ENCODE measurements around the gene B3GNT2. TPM values are rescaled to one million over a fixed set of nuclear protein-coding genes. Genes with fewer than 3 reads are reported as not detected.
"Not testable (repeated sequence)": the region's sequence is repeated elsewhere in the genome, so short reads cannot be mapped to it uniquely, and the experiment has no call there.

The B3GNT2 gene
- total RNA-seq, 1 donor from 2014 or later = 14.6 TPM

DNA sequence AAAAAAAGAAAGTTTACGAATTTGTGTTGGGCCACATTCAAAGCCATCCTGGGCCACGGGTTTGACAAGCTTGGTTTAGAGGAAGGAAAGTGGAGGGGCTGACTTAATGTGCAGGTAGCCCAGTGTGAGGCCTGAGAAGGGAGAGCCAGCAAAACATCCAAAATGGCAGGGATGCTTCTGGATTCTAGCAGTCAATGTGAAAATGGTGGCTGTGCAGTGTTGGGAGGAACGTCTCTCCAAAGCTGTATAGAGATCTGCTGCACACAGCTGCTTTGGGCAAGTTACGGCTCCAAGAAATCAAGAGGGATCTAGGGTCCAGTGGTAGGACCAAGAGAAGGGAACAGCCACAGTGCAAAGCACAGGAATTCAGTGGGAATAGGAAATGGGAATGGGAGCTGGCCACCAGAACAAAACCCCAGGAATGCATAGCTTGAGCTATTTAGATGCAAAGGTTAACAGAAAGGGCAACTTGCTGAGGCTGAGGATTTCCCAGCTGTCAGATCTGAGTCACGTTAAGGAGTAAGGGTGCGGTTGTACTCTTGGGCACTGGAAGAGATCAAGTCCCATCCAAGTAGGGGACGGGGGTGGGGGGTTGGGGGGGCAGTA, 70.6 kb downstream of the B3GNT2 start:
- no peak for ATAC-seq (ENCODE audit: poor library complexity)
- no peak for DNase-seq
- intact Hi-C loops (cut with DNase I) = no loop called here

DNA sequence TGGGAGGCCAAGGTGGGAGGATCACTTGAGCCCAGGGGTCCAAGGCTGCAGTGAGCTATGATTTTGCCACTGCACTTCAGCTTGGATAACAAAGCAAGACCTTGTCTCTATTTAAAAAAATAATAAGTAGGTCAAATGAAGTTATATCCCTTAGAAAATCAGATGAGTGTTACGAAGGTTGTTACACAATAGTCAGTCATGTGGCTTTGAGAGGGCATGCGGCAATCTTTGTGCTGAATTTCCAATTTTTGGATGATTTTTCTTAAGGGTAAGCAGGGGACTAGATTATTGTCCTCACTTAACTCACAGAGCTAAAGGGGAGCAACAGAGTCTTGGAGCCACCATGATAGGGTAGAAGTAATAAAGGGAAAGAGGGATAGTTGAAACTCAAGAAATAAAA, 71.8 kb downstream of the B3GNT2 start:
- intact Hi-C loops (cut with DNase I) = no loop called here

DNA sequence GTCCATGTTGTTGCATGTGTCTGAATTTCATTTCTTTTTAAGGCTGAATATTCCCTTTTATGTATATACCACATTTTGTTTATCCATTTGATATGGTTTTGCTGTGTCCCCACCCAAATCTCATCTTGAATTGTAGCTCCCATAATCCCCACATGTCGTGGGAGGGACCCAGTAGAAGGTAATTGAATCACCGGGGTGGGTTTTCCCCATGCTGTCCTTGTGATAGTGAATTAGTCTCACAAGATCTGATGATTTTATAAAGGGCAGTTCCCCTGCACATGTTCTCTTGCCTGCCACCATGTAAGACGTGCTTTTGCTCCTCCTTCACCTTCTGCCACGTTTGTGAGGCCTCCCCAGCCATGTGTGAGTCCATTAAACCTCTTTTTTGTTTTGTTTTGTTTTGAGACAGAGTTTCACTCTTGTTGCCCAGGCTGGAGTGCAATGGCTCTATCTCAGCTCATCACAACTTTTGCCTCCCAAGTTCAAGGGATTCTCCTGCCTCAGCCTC, 72.8 kb downstream of the B3GNT2 start:
- intact Hi-C loops (cut with DNase I); ATAC-seq (ENCODE audit: poor library complexity); DNase-seq: not testable (repeated sequence)

More for the DNA sequence above, 71.8 kb downstream of the B3GNT2 start:
- DNase-seq (no peak), ATAC-seq (ENCODE audit: poor library complexity) (no peak)

DNA sequence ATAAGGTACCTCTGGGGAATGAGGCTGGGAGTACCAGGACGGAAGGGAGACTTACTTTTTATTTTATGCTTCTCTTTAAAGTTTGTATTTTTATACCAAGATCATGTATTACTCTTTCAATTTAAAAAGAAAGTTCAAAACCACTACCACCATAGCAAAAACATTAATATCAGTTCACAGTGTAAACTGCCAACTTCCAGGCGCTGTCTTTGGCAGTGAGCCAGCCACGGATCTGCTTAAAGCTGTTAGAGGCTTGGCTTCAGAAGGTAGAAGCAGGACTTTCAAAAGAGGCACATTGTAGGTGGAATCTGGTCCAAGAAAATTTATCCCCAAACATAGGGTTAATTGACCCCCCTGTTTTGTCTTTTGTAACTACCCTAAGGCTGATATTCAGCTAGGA, 74.8 kb downstream of the B3GNT2 start:
- peak; percentile 74 for DNase-seq
- intact Hi-C loops (cut with DNase I) = no loop called here
- ATAC-seq (ENCODE audit: poor library complexity) = peak; percentile 56

Small RNAs within 50 kb of the gene (microRNA-seq; reads per million reads assigned to microRNA genes)
- not detected for gene MIR5192
